H9 (cell line): ENCODE results near the gene WDR44. TPM values are rescaled to one million over a fixed set of nuclear protein-coding genes. Genes with fewer than 3 reads are reported as not detected.

ENCODE experiments used
- DNase-seq: peaks from one replicate; pipeline ENCODE4 v3.0.0-alpha.2; 2017
- H2AFZ ChIP-seq: one replicate; pipeline ENCODE4 v1.6.1; 2013; ENCODE audit warnings: mild to moderate bottlenecking, low read length, control low read depth, moderate library complexity
- H2AK5ac ChIP-seq: 2 replicates; pipeline ENCODE4 v1.6.1; 2013; ENCODE audit warnings: low read length, control low read depth, mixed read lengths; ENCODE audit not compliant: insufficient read length
- H2BK120ac ChIP-seq: one replicate; pipeline ENCODE4 v1.6.1; 2013; ENCODE audit warnings: low read depth, mild to moderate bottlenecking, low read length, control low read depth, inconsistent platforms; ENCODE audit not compliant: poor library complexity, severe bottlenecking
- H2BK12ac ChIP-seq: 2 replicates; pipeline ENCODE4 v1.6.1; 2013; ENCODE audit warnings: low read length, control low read depth, mixed read lengths, low read depth; ENCODE audit not compliant: insufficient read length
- H2BK15ac ChIP-seq: 2 replicates; pipeline ENCODE4 v1.6.1; 2013; ENCODE audit warnings: low read depth, low read length, control low read depth
- H2BK20ac ChIP-seq: one replicate; pipeline ENCODE4 v1.6.1; 2013; ENCODE audit warnings: low read depth, mild to moderate bottlenecking, low read length, control low read depth, inconsistent platforms; ENCODE audit not compliant: poor library complexity, severe bottlenecking
- H2BK5ac ChIP-seq: 2 replicates; pipeline ENCODE4 v1.6.1; 2013; ENCODE audit warnings: low read length, control low read depth, mixed read lengths; ENCODE audit not compliant: insufficient read length
- H3K14ac ChIP-seq: 2 replicates; pipeline ENCODE4 v1.6.1; 2013; ENCODE audit warnings: low read length, control low read depth; ENCODE audit not compliant: insufficient read depth
- H3K18ac ChIP-seq: 2 replicates; pipeline ENCODE4 v1.6.1; 2013; ENCODE audit warnings: low read depth, mild to moderate bottlenecking, mixed read lengths, low read length, control low read depth; ENCODE audit not compliant: insufficient read length
- H3K23ac ChIP-seq: 2 replicates; pipeline ENCODE4 v1.6.1; 2013; ENCODE audit warnings: low read length, control low read depth, mixed read lengths, low read depth; ENCODE audit not compliant: insufficient read length
- H3K23me2 ChIP-seq: 2 replicates; pipeline ENCODE4 v1.6.1; 2013; ENCODE audit warnings: low read depth, mild to moderate bottlenecking, mixed read lengths, low read length, control low read depth; ENCODE audit not compliant: insufficient read length, poor library complexity, severe bottlenecking
- H3K27ac ChIP-seq: 2 replicates; pipeline ENCODE4 v1.5.1; 2013; ENCODE audit warnings: low read length, control low read depth, mixed read lengths, low read depth; ENCODE audit not compliant: insufficient read length
- H3K27me3 ChIP-seq: 2 replicates; pipeline ENCODE4 v1.6.1; 2013; ENCODE audit warnings: low read length, control low read depth, inconsistent platforms; ENCODE audit not compliant: insufficient read depth
- H3K4ac ChIP-seq: 2 replicates; pipeline ENCODE4 v1.6.1; 2013; ENCODE audit warnings: low read depth, mild to moderate bottlenecking, control low read depth, inconsistent platforms, low read length, moderate library complexity
- H3K4me1 ChIP-seq: 2 replicates; pipeline ENCODE4 v1.6.1; 2013; ENCODE audit warnings: low read length, control low read depth, inconsistent platforms; ENCODE audit not compliant: insufficient read depth
- H3K4me2 ChIP-seq: 2 replicates; pipeline ENCODE4 v1.6.1; 2013; ENCODE audit warnings: low read length, control low read depth, mixed read lengths; ENCODE audit not compliant: insufficient read length, insufficient read depth
- H3K56ac ChIP-seq: 2 replicates; pipeline ENCODE4 v1.6.1; 2013; ENCODE audit warnings: low read depth, mild to moderate bottlenecking, mixed read lengths, low read length, control low read depth; ENCODE audit not compliant: insufficient read length
- H3K79me1 ChIP-seq: 2 replicates; pipeline ENCODE4 v1.6.1; 2013; ENCODE audit warnings: low read depth, mild to moderate bottlenecking, moderate library complexity, low read length, control low read depth, inconsistent platforms; ENCODE audit not compliant: insufficient read depth, poor library complexity, severe bottlenecking
- H3K79me2 ChIP-seq: 2 replicates; pipeline ENCODE4 v1.6.1; 2013; ENCODE audit warnings: low read length, control low read depth, inconsistent platforms; ENCODE audit not compliant: insufficient read depth
- H3K9ac ChIP-seq: 2 replicates; pipeline ENCODE4 v1.6.1; 2013; ENCODE audit warnings: low read length, control low read depth, mixed read lengths; ENCODE audit not compliant: insufficient read length; ENCODE audit errors: extremely low read depth
- H3K9me3 ChIP-seq: one replicate; pipeline ENCODE4 v1.6.1; 2013; ENCODE audit warnings: low read depth, low read length, inconsistent platforms; ENCODE audit not compliant: control insufficient read depth
- H3T11ph ChIP-seq: one replicate; pipeline ENCODE4 v1.6.1; 2013; ENCODE audit warnings: mild to moderate bottlenecking, low read length, control low read depth, inconsistent platforms
- H4K20me1 ChIP-seq: one replicate; pipeline ENCODE4 v1.6.1; 2013; ENCODE audit not compliant: control insufficient read depth, insufficient read length, insufficient read depth
- H4K5ac ChIP-seq: 2 replicates; pipeline ENCODE4 v1.6.1; 2013; ENCODE audit warnings: low read depth, mild to moderate bottlenecking, mixed read lengths, low read length, control low read depth; ENCODE audit not compliant: insufficient read length
- H4K8ac ChIP-seq: replicated peaks from 2 replicates; pipeline ENCODE4 v1.6.1; 2013; ENCODE audit warnings: low read length, control low read depth, mixed read lengths, low read depth; ENCODE audit not compliant: insufficient read length
- H4K91ac ChIP-seq: 2 replicates; pipeline ENCODE4 v1.6.1; 2013; ENCODE audit warnings: low read depth, mild to moderate bottlenecking, moderate library complexity, mixed read lengths, low read length, control low read depth; ENCODE audit not compliant: insufficient read length
- H3K27ac Mint-ChIP-seq, 3 experiments: 2 replicates in 2 of 3; 3 replicates in 1 of 3; pipeline ENCODE4 v1.8.0; 2020 to 2021; ENCODE audit warnings: mixed read lengths in 3 of 3, mild to moderate bottlenecking in 1 of 3, moderate library complexity in 1 of 3
- H3K27me3 Mint-ChIP-seq: 2 replicates; pipeline ENCODE4 v1.8.0; 2021; ENCODE audit warnings: low read depth, mild to moderate bottlenecking, moderate library complexity, mixed read lengths
- H3K36me3 Mint-ChIP-seq, 3 experiments: 2 replicates in 2 of 3; 3 replicates in 1 of 3; pipeline ENCODE4 v1.8.0; 2020 to 2021; ENCODE audit warnings: low read depth in 3 of 3, mixed read lengths in 3 of 3; ENCODE audit not compliant: insufficient read depth in 1 of 3
- H3K4me1 Mint-ChIP-seq, 2 experiments: 2 replicates each; pipeline ENCODE4 v1.8.0; 2020; ENCODE audit warnings: mixed read lengths in 2 of 2
- H3K4me3 Mint-ChIP-seq, 2 experiments: 2 replicates in 1 of 2; 3 replicates in 1 of 2; pipeline ENCODE4 v1.8.0; 2020 to 2021; ENCODE audit warnings: mild to moderate bottlenecking in 2 of 2, mixed read lengths in 2 of 2, moderate library complexity in 1 of 2
- H3K9me3 Mint-ChIP-seq, 2 experiments: 2 replicates in 1 of 2; 3 replicates in 1 of 2; pipeline ENCODE4 v1.8.0; 2020; ENCODE audit warnings: mild to moderate bottlenecking in 2 of 2, mixed read lengths in 2 of 2, moderate library complexity in 1 of 2
- total RNA-seq: library from RNA; stranded (reverse); gene quantifications from 2 replicates; pipeline ENCODE4 v1.2.1, GENCODE V29; 2021
- TF ChIP-seq, protein P1 (sequence below): fragments of 200-600 bp; sonication (generic); conservative IDR thresholded peaks from 3 replicates; pipeline ENCODE4 v1.8.0; 2021; ENCODE audit warnings: antibody characterized with exemption, mild to moderate bottlenecking

The WDR44 gene
- total RNA-seq, 1 experiment from 2014 or later = 29.6 TPM

DNA sequence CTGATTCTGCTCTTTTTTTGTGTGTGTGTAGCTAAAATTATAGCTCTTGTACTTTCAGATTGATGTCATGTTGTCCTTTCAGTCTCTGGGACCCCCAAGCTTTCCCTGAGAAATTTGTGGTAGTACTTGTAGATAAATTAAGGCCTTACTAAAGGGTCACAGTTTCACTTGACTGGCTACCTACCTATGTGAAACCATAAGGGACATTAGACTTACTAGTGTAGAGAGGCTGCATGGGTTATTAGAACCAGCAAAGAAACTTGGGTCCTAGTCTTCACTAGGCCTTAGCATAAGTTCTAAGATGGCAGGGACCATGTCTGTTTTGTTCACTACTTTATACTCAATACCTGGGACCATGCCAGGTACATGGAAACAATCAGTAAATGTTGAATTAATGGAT is 21.4 kb downstream of the WDR44 start:
- Histone ChIP-seq H3K9ac (no peak overlapping the region), H2BK20ac (no peak overlapping the region), H3K9me3 (peaks cover 20% of the 10 kb centered on the region), H3K27me3 (no peaks in the 10 kb centered on the region), H2AK5ac (no peak overlapping the region), H4K91ac (no peak overlapping the region), H3K4me2 (no peak overlapping the region), H2BK5ac (no peak overlapping the region), H4K5ac (no peak overlapping the region), H2BK120ac (no peak overlapping the region), H3K23me2 (no peaks in the 10 kb centered on the region), H2BK12ac (no peak overlapping the region), H3K27ac (no peak overlapping the region), H4K8ac (no peak overlapping the region), H2AFZ (no peak overlapping the region), H3K4me1 (no peaks in the 10 kb centered on the region), H2BK15ac (no peak overlapping the region), H3K56ac (no peak overlapping the region), H3K79me1 (no peaks in the 10 kb centered on the region), H3K79me2 (peaks cover 4% of the 10 kb centered on the region; the same call in 1 of the 2 replicates), H3K14ac (no peak overlapping the region), H4K20me1 (no peaks in the 10 kb centered on the region), H3T11ph (no peak overlapping the region), H3K23ac (no peak overlapping the region), H3K18ac (no peak overlapping the region), H3K4ac (no peak overlapping the region)
- DNase-seq = no peak
- Mint-ChIP-seq H3K36me3 (peaks cover 10 to 14% (median 12%) of the 10 kb centered on the region in 3 experiments; a peak in 5 of 7 replicates), H3K27me3 (no peaks in the 10 kb centered on the region), H3K4me1 (peaks cover 2 to 17% of the 10 kb centered on the region in 2 experiments), H3K9me3 (no peaks in the 10 kb centered on the region), H3K27ac (no peak overlapping the region), H3K4me3 (no peak overlapping the region)
- TF ChIP-seq, protein P1, sequence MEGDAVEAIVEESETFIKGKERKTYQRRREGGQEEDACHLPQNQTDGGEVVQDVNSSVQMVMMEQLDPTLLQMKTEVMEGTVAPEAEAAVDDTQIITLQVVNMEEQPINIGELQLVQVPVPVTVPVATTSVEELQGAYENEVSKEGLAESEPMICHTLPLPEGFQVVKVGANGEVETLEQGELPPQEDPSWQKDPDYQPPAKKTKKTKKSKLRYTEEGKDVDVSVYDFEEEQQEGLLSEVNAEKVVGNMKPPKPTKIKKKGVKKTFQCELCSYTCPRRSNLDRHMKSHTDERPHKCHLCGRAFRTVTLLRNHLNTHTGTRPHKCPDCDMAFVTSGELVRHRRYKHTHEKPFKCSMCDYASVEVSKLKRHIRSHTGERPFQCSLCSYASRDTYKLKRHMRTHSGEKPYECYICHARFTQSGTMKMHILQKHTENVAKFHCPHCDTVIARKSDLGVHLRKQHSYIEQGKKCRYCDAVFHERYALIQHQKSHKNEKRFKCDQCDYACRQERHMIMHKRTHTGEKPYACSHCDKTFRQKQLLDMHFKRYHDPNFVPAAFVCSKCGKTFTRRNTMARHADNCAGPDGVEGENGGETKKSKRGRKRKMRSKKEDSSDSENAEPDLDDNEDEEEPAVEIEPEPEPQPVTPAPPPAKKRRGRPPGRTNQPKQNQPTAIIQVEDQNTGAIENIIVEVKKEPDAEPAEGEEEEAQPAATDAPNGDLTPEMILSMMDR = no peak
